Erythroblast (primary cell): Measurements from ENCODE around the gene ACVR1C.

Experiments used
- GATA1 ChIP-seq: IDR thresholded peaks from 2 replicates; pipeline ENCODE4 v1.6.1; 2011; ENCODE audit warnings: low read depth, mild to moderate bottlenecking, control low read depth, low read length, moderate library complexity
- POLR2A ChIP-seq: IDR thresholded peaks from 2 replicates; pipeline ENCODE4 v1.6.1; 2011; ENCODE audit warnings: mild to moderate bottlenecking, low read length

DNA sequence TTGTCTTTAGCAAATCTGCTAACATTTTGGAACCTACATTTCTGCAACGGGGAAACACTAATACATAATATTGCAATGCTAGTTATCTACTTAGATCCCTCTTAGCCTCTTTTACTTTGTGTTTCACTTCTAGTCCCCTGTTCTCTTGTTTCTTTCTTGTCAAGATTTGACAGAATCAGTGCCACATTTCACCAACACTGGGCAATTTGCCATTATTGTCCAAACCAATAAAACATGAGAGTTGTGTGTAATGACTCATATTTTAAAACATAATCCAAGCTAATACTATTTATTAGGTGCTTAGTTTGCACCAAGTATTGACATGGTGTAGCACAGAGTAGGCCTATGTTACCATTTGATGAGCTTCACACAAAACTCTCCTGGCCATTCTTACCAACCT lies 33.7 kb upstream of the ACVR1C start:
- TF ChIP-seq POLR2A (no peak), GATA1 (no peak)
